K562 (cell line): Measurements from ENCODE around the gene FBXO11. TPM values are rescaled to one million over a fixed set of nuclear protein-coding genes. Genes with fewer than 3 reads are reported as not detected.

Experiments
- ELF4 ChIP-seq: fragments of 450-650 bp; formaldehyde crosslinking; IDR thresholded peaks from 2 replicates; pipeline ENCODE4 v1.4.0; 2022; ENCODE audit warnings: missing genetic modification characterization
- FOS ChIP-seq: IDR thresholded peaks from 3 replicates; pipeline ENCODE4 v1.6.1; 2011; ENCODE audit not compliant: insufficient read length; ENCODE audit errors: extremely low read depth
- L3MBTL2 ChIP-seq: fragments of 450-650 bp; IDR thresholded peaks from 2 replicates; pipeline ENCODE4 v1.6.1; 2016; ENCODE audit warnings: mild to moderate bottlenecking, moderate library complexity
- RFX7 ChIP-seq: fragments of 250-450 bp; sonication (Bioruptor Pico); IDR thresholded peaks from 2 replicates; pipeline ENCODE4 v1.5.1; 2021; ENCODE audit warnings: mild to moderate bottlenecking
- TEAD2 ChIP-seq: fragments of 450-650 bp; IDR thresholded peaks from 2 replicates; pipeline ENCODE4 v1.6.1; 2016; ENCODE audit warnings: missing genetic modification characterization, control low read depth, missing compliant biosample characterization
- ZNF584 ChIP-seq: fragments of 200-800 bp; sonication (Bioruptor generic); IDR thresholded peaks from 2 replicates; pipeline ENCODE4 v1.6.1; 2016; ENCODE audit warnings: low read depth, mild to moderate bottlenecking, missing genetic modification characterization, missing compliant biosample characterization
- ZNF830 ChIP-seq: fragments of 250-450 bp; sonication (Bioruptor Pico); IDR thresholded peaks from 2 replicates; pipeline ENCODE4 v1.5.0; 2021; ENCODE audit warnings: mild to moderate bottlenecking
- polyA plus RNA-seq, 8 experiments: library from polyadenylated mRNA; depleted of rRNA in 4 of 8; stranded (reverse) in 5 of 8; unstranded in 3 of 8; fragments of >200 nt; fragmentation: Nextera tagmentation in 2 of 8; fragmentation: Illumina TruSeq in 1 of 8; extraction: Ambion mirVana in 2 of 8; extraction: Trizol in 1 of 8; gene quantifications; 2 replicates each; pipeline versions ENCODE4 v1.2.1 to v1.2.3, GENCODE V29; 2011 to 2014; ENCODE audit warnings: inconsistent platforms in 1 of 8, missing spikeins in 1 of 8
- total RNA-seq, 7 experiments: library from RNA; depleted of rRNA in 6 of 7; stranded (reverse); fragments of >200 nt in 6 of 7; fragmentation: Illumina TruSeq in 2 of 7; extraction: Trizol in 2 of 7; gene quantifications; 2 replicates each; pipeline versions ENCODE4 v1.2.1 to v1.2.3, GENCODE V29; 2011 to 2021; ENCODE audit warnings: low replicate concordance in 1 of 7
- TF ChIP-seq, protein P1 (sequence below): sonication (generic); formaldehyde crosslinking; IDR thresholded peaks from 2 replicates; pipeline ENCODE4 v1.8.0; 2022; ENCODE audit warnings: mild to moderate bottlenecking, missing genetic modification reagents
- TF ChIP-seq, protein P2 (sequence below): fragments of 250-450 bp; sonication (Bioruptor Pico); IDR thresholded peaks from 2 replicates; pipeline ENCODE4 v1.9.0; 2021; ENCODE audit warnings: mild to moderate bottlenecking, inconsistent platforms
- TF ChIP-seq, protein P3 (sequence below): sonication (generic); formaldehyde crosslinking; IDR thresholded peaks from 2 replicates; pipeline ENCODE4 v1.8.0; 2022; ENCODE audit warnings: mild to moderate bottlenecking, missing genetic modification reagents, borderline replicate concordance

FBXO11 gene
- total and polyA plus RNA-seq, 9 of the 15 experiments (the other 6 are each of a cell fraction or from before 2014, with no cell fraction given) = 8.8 to 44.5 (median 24.1) TPM

DNA sequence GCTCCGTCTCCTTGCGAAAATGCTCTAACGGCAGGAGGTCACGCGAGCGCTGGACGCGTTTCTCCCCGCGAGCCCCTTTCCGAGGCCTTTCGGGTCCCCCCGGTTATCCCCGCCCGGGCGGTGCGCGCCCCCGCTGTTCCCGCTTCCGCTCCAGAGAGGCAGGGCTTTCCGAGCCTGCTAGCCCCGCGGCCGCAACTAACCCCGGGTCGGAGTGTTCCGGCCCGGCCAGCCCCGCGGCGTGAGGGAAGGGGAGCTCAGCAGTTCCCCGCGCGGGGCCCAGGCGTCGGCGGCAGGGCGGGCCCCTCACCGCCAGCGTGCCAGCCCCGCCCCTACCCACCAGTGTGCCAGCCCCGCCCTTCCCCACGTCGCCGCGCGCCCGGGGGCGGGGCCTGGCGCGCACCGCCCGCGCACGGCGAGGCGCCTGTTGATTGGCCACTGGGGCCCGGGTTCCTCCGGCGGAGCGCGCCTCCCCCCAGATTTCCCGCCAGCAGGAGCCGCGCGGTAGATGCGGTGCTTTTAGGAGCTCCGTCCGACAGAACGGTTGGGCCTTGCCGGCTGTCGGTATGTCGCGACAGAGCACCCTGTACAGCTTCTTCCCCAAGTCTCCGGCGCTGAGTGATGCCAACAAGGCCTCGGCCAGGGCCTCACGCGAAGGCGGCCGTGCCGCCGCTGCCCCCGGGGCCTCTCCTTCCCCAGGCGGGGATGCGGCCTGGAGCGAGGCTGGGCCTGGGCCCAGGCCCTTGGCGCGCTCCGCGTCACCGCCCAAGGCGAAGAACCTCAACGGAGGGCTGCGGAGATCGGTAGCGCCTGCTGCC lies 123.4 kb downstream of the FBXO11 start, which contains the start of gene MSH6 (continued):
- no peak for TF ChIP-seq TEAD2 (tag)
- TF ChIP-seq, protein P1, sequence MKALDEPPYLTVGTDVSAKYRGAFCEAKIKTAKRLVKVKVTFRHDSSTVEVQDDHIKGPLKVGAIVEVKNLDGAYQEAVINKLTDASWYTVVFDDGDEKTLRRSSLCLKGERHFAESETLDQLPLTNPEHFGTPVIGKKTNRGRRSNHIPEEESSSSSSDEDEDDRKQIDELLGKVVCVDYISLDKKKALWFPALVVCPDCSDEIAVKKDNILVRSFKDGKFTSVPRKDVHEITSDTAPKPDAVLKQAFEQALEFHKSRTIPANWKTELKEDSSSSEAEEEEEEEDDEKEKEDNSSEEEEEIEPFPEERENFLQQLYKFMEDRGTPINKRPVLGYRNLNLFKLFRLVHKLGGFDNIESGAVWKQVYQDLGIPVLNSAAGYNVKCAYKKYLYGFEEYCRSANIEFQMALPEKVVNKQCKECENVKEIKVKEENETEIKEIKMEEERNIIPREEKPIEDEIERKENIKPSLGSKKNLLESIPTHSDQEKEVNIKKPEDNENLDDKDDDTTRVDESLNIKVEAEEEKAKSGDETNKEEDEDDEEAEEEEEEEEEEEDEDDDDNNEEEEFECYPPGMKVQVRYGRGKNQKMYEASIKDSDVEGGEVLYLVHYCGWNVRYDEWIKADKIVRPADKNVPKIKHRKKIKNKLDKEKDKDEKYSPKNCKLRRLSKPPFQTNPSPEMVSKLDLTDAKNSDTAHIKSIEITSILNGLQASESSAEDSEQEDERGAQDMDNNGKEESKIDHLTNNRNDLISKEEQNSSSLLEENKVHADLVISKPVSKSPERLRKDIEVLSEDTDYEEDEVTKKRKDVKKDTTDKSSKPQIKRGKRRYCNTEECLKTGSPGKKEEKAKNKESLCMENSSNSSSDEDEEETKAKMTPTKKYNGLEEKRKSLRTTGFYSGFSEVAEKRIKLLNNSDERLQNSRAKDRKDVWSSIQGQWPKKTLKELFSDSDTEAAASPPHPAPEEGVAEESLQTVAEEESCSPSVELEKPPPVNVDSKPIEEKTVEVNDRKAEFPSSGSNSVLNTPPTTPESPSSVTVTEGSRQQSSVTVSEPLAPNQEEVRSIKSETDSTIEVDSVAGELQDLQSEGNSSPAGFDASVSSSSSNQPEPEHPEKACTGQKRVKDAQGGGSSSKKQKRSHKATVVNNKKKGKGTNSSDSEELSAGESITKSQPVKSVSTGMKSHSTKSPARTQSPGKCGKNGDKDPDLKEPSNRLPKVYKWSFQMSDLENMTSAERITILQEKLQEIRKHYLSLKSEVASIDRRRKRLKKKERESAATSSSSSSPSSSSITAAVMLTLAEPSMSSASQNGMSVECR (CRISPR knock-in tag) = 0 out of 2 replicates have a peak, but pooled peaks have one; percentile 50
- 0 out of 2 replicates have a peak, but pooled peaks have one; percentile 55 for TF ChIP-seq ZNF830 (CRISPR knock-in tag)
- TF ChIP-seq, protein P2, sequence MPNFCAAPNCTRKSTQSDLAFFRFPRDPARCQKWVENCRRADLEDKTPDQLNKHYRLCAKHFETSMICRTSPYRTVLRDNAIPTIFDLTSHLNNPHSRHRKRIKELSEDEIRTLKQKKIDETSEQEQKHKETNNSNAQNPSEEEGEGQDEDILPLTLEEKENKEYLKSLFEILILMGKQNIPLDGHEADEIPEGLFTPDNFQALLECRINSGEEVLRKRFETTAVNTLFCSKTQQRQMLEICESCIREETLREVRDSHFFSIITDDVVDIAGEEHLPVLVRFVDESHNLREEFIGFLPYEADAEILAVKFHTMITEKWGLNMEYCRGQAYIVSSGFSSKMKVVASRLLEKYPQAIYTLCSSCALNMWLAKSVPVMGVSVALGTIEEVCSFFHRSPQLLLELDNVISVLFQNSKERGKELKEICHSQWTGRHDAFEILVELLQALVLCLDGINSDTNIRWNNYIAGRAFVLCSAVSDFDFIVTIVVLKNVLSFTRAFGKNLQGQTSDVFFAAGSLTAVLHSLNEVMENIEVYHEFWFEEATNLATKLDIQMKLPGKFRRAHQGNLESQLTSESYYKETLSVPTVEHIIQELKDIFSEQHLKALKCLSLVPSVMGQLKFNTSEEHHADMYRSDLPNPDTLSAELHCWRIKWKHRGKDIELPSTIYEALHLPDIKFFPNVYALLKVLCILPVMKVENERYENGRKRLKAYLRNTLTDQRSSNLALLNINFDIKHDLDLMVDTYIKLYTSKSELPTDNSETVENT (CRISPR knock-in tag) = no peak
- peak; percentile 96 for TF ChIP-seq L3MBTL2
- TF ChIP-seq ELF4 = 0 out of 2 replicates have a peak, but pooled peaks have one; percentile 9
- no peak for TF ChIP-seq ZNF584 (CRISPR knock-in tag)
- TF ChIP-seq, protein P3, sequence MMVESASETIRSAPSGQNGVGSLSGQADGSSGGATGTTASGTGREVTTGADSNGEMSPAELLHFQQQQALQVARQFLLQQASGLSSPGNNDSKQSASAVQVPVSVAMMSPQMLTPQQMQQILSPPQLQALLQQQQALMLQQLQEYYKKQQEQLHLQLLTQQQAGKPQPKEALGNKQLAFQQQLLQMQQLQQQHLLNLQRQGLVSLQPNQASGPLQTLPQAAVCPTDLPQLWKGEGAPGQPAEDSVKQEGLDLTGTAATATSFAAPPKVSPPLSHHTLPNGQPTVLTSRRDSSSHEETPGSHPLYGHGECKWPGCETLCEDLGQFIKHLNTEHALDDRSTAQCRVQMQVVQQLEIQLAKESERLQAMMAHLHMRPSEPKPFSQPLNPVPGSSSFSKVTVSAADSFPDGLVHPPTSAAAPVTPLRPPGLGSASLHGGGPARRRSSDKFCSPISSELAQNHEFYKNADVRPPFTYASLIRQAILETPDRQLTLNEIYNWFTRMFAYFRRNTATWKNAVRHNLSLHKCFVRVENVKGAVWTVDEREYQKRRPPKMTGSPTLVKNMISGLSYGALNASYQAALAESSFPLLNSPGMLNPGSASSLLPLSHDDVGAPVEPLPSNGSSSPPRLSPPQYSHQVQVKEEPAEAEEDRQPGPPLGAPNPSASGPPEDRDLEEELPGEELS (CRISPR knock-in tag) = peak; percentile 53; the same call in 1 of the 2 replicates
- no peak for TF ChIP-seq FOS
- no peak for TF ChIP-seq RFX7 (CRISPR knock-in tag)
